Heart left ventricle (tissue), 16 donors: ENCODE data around the gene WAC. TPM values are rescaled to one million over a fixed set of nuclear protein-coding genes. Genes with fewer than 3 reads are reported as not detected.

Source experiments
- ATAC-seq, 4 donors: fragments of 200-7000 bp; cut with Tn5 transposase; one replicate each; pipeline ENCODE4 v1.9.1; 2020 to 2022; ENCODE audit warnings: moderate library complexity in 4 of 4, mild to moderate bottlenecking in 3 of 4, moderate number of reproducible peaks in 1 of 4
- DNase-seq, 5 donors: peaks; one replicate each; pipeline ENCODE4 v3.0.0-alpha.2; 2020
- H3K27ac ChIP-seq, 12 donors: fragments of 200-600 bp; sonication (generic) in 4 of 12; one replicate each; pipeline versions ENCODE4 v1.5.0 to v1.8.0; 2016 to 2022; ENCODE audit warnings: mild to moderate bottlenecking in 2 of 12
- H3K27me3 ChIP-seq, 9 donors: fragments of 200-600 bp; sonication (generic) in 2 of 9; one replicate each; pipeline versions ENCODE4 v1.5.1 to v1.8.0; 2016 to 2022; ENCODE audit warnings: mild to moderate bottlenecking in 3 of 9
- H3K36me3 ChIP-seq, 9 donors: fragments of 200-600 bp; sonication (generic) in 2 of 9; one replicate each; pipeline versions ENCODE4 v1.5.0 to v1.8.0; 2018 to 2022; ENCODE audit warnings: mild to moderate bottlenecking in 2 of 9
- H3K4me1 ChIP-seq, 12 donors: fragments of 200-600 bp; sonication (generic) in 4 of 12; one replicate each; pipeline versions ENCODE4 v1.5.0 to v1.8.0; 2016 to 2022; ENCODE audit warnings: mild to moderate bottlenecking in 3 of 12
- H3K4me3 ChIP-seq, 12 donors: fragments of 200-600 bp; sonication (generic) in 4 of 12; one replicate each; pipeline versions ENCODE4 v1.5.0 to v1.8.0; 2017 to 2022; ENCODE audit warnings: mild to moderate bottlenecking in 9 of 12, moderate library complexity in 4 of 12
- H3K9me3 ChIP-seq, 12 donors: fragments of 200-600 bp; sonication (generic) in 4 of 12; one replicate each; pipeline versions ENCODE4 v1.5.0 to v1.8.0; 2016 to 2022; ENCODE audit warnings: mild to moderate bottlenecking in 1 of 12
- POLR2A ChIP-seq, 2 donors: fragments of 450-650 bp; IDR thresholded peaks; one replicate each; pipeline ENCODE4 v1.6.1; 2017; ENCODE audit warnings: antibody characterized with exemption in 2 of 2, mild to moderate bottlenecking in 2 of 2, moderate library complexity in 2 of 2
- WGBS, 4 donors: extraction: QIAGEN DNeasy Blood & Tissue Kit in 2 of 4; methylation state at CpG; one replicate each; pipeline versions ENCODE4 v1.1.5 to v1.1.7; 2013 to 2018; 5-methylcytosine and 5-hydroxymethylcytosine counted together
- intact Hi-C, 10 donors: fragments of 100-400 bp; cut with DNase I; formaldehyde crosslinking; loops; one replicate each; pipeline versions ENCODE4 v1.11.1 to v1.14.2; 2022
- polyA plus RNA-seq, 2 donors: library from polyadenylated mRNA; stranded (reverse); fragments of 200-250 nt; gene quantifications; one replicate each; pipeline ENCODE4 v1.2.3, GENCODE V29; 2013
- total RNA-seq, 9 donors: library from RNA; depleted of rRNA in 2 of 9; stranded (reverse); fragments of >200 nt in 2 of 9; fragmentation: NEBNext Ultra II Directional in 3 of 9; extraction: Animal tissue kit (Norgen Biotek cat#: 25700) in 3 of 9; gene quantifications; one replicate each; pipeline versions ENCODE4 v1.1.0 to v1.2.4, GENCODE V29; 2016 to 2023
- TF ChIP-seq, protein P1 (sequence below), 12 donors: fragments of 200-600 bp; sonication (generic) in 4 of 12; IDR thresholded peaks; one replicate each; pipeline versions ENCODE4 v1.5.0 to v1.8.0; 2018 to 2022; ENCODE audit warnings: antibody characterized with exemption in 12 of 12, mild to moderate bottlenecking in 5 of 12
- donor health status: ischemic (EF 13 %, LVEDD 7.1; RV severe dilation, severe dysfunction).
- donor health status: healthy with polysubstance abuse.
- donor health status: DM: no; HTN: yes; CAD: no.
- donor health status: DM: no; HTN: no; CAD: no.
- donor health status: ischemic (EF 25% LVEDD 6.9; RV normal size, moderate dysfunction).
- donor health status: ischemic (EF 25% LVEDD 5.7; RV mildly dilated, moderate dysfunction).
- donor health status: healthy.
- donor health status: DM: yes; HTN: yes; CAD: no.
- donor health status: ischemic (EF 35%, LVEDD 5.7; RV mildly dilated, moderate dysfunction).
- donor health status: nonischemic (EF 11% LVEDD 7.7; RV severe dilation, severe dysfunction).
- donor health status: DM: yes; HTN: yes; CAD: no.
- donor health status: PGD.
- donor health status: ischemic (EF 29% LVEDD 5.4; RV normal size, mild dysfunction).
- donor health status: nonischemic (EF 23%, LVEDD 6.1; RV moderate dilation, normal function).

The WAC gene
- total and polyA plus RNA-seq, 11 donors: 16.8 to 124 (median 103) TPM

DNA sequence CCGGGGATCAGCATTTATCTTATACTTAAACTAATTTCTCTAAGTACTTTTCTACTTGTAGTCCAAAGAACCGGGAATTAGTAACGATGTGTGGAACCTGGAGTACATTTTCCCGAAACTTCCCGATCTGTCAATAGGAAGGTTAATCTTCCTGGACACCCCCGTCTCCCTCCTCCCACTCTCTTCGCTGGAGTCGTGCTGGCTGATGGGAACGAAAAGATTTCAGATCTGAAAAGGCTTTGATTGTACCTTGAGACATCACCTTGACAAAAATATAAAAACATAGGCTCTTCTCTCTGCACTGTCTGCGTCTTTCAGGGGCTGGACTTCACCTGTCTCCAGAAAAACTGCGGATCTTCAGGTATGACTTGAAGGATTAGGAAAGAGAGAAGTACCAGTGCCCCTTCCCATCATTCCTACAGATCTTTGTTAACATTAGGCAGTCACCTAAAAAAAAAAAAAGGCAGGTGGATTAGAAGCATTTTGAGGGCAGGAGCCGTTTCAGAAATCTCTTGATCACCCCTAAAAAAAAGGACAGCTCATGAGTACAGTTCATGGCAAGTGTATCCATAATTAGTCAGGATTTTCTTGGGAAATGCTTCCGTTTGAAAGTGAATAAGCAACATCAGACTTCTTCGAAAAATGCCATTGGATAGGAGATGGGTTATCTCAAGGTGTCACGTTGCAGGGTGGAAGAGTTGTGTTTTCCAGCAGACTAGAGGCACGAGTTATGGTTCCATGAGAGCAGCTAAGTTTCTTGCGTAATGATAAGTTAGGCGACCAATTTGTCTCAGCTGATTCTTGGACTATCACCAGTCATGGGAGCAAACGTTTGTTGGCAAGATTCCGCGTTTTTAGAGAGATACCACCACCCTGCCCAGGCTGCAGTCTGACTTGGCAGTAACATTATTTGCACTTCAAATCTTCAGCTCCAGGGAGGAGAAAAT lies 136.6 kb downstream of the WAC start:
- H3K36me3 ChIP-seq: no peaks in the 10 kb centered on the region
- peaks cover 0 to 58% (median 0%) of the 10 kb centered on the region in 9 donors for H3K27me3 ChIP-seq
- peak overlapping the region in 11 of 12 donors; percentile 23 to 67 (median 51) for H3K4me3 ChIP-seq
- DNase-seq (no peak), ATAC-seq (no peak)
- intact Hi-C loops: loop anchor here in 7 of 10 donors (5.0 to 10.0 kb wide), 7 partner anchors 135 to 633 kb away; no protein-coding TSS in a partner anchor
- no peaks in the 10 kb centered on the region for H3K9me3 ChIP-seq
- TF ChIP-seq, protein P1, sequence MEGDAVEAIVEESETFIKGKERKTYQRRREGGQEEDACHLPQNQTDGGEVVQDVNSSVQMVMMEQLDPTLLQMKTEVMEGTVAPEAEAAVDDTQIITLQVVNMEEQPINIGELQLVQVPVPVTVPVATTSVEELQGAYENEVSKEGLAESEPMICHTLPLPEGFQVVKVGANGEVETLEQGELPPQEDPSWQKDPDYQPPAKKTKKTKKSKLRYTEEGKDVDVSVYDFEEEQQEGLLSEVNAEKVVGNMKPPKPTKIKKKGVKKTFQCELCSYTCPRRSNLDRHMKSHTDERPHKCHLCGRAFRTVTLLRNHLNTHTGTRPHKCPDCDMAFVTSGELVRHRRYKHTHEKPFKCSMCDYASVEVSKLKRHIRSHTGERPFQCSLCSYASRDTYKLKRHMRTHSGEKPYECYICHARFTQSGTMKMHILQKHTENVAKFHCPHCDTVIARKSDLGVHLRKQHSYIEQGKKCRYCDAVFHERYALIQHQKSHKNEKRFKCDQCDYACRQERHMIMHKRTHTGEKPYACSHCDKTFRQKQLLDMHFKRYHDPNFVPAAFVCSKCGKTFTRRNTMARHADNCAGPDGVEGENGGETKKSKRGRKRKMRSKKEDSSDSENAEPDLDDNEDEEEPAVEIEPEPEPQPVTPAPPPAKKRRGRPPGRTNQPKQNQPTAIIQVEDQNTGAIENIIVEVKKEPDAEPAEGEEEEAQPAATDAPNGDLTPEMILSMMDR (IDR thresholded peaks at IDR 0.05): no peak
- TF ChIP-seq POLR2A (IDR thresholded peaks at IDR 0.05): no peak
- H3K27ac ChIP-seq: no peak overlapping the region
- WGBS, 4 donors: 40 to 45% (median 44%) methylated on average over 21 of the region's 21 CpGs
- peaks cover 0 to 13% (median 3%) of the 10 kb centered on the region in 12 donors for H3K4me1 ChIP-seq

Other genes starting within 250 kb of the WAC start
- gene MPP7, start 230.1 kb upstream of the WAC start, total RNA-seq: 10 to 100 TPM in 8 of 9 donors, 1 to 10 TPM in 1; 8.9 to 18.6 (median 15.5) TPM
- gene MPP7, start 230.1 kb upstream of the WAC start, polyA plus RNA-seq: 1 to 10 TPM; 3.1 to 6.3 TPM
- gene BAMBI, start 144.4 kb downstream of the WAC start, total RNA-seq: 10 to 100 TPM; 10.8 to 44.7 (median 24.8) TPM
- gene BAMBI, start 144.4 kb downstream of the WAC start, polyA plus RNA-seq: 10 to 100 TPM in 1 of 2 donors, 1 to 10 TPM in 1; 5.3 to 53.3 TPM